Right renal pelvis (tissue), 4 donors: ENCODE data around the gene NRG4. TPM values are rescaled to one million over a fixed set of nuclear protein-coding genes. Genes with fewer than 3 reads are reported as not detected.
A peak's percentile ranks its signal among the peaks of the same experiment; 100 is the strongest.
"Not testable (repeated sequence)": the region's sequence is repeated elsewhere in the genome, so short reads cannot be mapped to it uniquely, and the experiment has no call there.

ENCODE experiments used
- DNase-seq, 4 donors: peaks; one replicate each; pipeline ENCODE4 v3.0.0-alpha.2; 2013; ENCODE audit warnings: low read depth in 4 of 4, low spot score in 3 of 4, missing footprints in 1 of 4
- polyA plus RNA-seq, 4 donors: library from polyadenylated mRNA; unstranded; fragments of 120-200 nt; gene quantifications; one replicate each; pipeline ENCODE4 v1.2.1, GENCODE V29; 2013; ENCODE audit not compliant: insufficient read length in 4 of 4

Gene NRG4, protein sequence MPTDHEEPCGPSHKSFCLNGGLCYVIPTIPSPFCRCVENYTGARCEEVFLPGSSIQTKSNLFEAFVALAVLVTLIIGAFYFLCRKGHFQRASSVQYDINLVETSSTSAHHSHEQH
- 1 to 10 TPM; 4.0 to 5.3 (median 4.4) TPM for polyA plus RNA-seq

DNA sequence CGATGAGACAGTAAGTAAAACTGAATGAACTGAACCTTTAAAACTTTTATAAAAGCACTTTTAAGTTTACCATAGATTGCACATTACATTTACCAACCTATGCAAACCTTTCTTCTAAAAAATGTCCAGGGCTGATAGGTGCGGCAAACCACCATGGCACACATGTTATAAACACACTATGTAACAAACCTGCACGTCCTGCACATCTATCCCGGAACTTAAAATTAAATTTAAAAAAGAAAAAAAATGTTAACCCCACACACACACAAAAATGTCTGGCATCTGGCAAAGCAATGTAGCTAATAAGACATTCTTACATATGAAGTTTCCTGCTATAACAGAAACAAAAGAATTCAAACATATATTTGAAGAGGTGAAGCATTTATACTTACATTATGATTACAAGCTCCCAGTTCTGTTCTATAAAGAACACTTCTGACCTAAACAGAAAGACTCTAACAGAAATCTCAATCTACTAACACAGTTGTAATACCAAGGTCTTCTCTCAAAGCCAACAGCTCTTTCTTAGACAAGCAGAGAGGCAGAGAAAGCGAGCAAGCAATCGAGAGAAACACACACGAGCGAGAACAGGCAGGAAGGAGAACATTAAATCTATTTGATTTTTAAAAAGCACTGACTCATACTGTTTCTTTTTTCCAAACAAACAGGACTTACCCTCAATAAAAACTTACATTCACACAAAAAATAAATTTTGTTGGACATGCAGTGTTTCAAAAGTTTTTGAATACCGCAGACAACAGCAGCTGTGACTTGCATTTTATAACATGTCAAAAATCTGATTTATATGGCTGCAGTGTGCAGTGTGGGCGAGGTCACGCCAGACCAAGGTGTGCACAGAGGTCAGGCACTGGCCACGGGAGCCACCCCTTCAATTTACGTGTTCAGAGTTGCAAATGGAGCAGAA is at the start of gene NRG4:
Gene NRG4, minus strand, starts transcription at position 798 of the 925 bp plus-strand sequence. CDS start 1,194 bp downstream, outside the sequence.
- peak in 1 of 4 donors; percentile 7 for DNase-seq

DNA sequence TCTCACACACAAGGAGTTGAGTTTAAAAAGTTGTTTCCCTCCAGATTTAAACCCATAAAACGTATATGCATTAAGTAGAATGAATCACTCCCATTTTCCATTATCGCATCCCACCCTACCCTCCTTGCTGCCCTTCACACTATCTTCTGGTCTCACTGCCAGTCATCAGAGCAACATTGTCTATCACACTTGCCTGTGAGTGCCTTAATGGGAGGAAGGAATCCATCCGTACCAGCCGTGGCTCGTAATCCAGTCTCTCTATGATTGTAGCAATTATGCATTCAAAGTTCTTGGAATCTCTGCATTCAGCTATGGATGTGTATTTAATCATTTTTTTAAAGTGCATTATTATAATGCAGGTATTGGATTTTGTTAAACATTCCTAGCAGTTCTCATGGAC is 49.5 kb upstream of the NRG4 start:
- DNase-seq = no peak

DNA sequence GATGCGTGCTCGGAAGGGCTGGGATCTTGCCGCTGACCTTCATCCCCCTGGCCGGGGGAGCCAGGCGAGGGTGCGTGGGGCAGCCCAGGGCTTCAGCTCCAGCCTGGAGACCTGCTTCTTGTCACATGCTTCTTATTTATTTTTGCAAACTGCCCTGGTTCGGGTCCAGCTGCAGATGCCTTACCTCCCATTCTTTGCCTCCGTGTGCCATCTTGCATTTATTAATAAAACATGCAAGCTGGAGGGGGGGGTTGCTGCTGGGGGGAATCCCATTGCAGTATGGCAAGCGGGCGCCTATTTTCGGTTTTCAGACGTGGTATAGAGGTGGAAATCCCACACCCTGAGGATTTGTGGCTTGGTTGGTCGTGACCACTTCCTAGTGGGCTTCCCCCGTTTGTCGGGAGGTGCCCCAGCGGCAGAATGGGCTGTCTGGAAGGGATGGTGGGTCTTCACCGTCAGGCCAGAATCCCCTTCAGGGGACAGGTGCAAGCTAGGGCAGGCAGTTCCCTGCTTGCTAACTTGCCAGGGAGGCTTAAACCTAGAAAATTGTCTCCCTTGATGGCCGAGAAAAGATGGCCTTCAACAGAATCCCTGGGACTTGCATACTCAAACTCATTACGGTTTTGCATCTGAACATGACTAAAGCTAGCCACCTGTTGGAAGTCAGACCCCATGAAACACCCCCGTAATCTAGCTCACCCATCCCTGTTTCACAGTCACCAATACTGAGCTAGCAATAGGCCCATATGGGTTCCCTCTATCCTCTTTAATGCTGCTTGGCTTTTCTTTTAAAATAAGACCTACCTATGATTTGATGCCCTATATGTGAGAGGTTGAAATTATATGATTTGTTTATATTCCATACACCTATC is 48.1 kb upstream of the NRG4 start:
- DNase-seq = no peak

DNA sequence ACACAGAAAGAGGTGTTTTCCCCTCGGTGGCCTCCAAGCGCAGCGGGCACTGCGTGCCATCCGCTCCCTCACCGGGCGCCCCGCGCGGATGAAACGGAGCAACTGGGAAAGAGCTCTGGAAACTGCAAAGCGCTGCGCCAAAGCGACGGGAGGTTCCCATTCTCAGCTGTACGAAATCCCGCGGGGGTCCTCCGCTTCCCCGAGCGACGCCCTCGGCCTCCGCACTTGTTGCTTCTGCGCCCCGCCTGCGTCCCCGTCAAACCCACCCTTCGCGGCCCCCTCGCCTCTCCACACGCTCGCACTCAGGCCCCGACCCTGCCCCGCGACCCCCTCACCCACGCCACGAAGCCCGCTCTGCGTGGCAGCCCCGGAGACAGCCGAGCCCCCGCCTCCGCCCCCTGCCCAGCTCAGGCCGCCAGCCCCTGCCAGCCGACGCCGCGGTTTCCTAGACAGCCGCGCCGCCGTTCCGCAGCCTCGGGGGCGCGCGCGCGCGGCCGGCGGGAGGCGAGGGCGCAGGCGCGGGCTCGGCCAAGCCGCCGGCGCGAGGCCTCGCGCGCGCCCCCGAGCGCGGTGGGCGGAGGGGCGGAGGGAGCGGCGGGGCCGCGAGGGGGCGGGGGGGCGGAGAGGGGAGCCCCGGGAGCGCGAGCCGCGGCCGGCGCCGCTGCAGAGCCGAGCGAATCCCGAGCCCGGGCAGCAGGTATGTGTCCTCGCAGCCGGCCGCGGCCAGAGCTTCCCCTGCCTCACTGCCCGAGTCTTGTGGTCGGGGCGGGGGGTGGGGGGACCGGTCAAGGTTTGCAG is 47.3 kb upstream of the NRG4 start, which contains the start of gene TMEM266:
Gene TMEM266, plus strand, starts transcription at position 666 of the 798 bp plus-strand sequence. CDS start 74,279 bp downstream, outside the sequence.
- DNase-seq = peak in 2 of 4 donors; percentile 44 to 59

DNA sequence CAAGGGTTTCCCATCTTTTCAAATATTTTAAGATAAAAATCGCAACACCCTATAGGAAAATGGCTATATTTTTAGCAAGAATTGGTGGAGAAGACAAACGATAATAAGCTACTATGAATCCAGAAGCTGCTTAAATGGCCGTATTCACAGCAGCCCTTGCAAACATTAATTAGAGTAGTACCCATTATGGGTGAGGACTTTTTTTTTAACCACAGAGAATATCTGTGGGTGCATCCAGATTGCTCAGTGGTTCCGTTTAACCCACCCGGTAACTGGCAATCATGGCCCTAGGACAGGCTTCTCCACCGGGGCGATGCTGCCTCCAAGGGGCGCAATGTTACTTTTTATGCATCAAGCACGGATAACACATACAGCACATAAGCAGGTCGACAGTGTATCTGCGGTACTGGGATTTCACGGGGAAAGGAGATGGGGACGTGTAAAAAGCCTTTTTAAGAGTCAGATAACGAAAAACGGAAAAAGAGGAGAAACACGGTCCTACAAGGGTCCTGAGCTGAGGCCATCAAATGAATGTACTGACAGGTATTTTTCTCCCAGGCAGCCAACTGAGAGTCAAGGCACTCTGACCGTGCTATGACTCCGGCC is 46.6 kb upstream of the NRG4 start:
- peak in 1 of 4 donors; percentile 25 for DNase-seq

DNA sequence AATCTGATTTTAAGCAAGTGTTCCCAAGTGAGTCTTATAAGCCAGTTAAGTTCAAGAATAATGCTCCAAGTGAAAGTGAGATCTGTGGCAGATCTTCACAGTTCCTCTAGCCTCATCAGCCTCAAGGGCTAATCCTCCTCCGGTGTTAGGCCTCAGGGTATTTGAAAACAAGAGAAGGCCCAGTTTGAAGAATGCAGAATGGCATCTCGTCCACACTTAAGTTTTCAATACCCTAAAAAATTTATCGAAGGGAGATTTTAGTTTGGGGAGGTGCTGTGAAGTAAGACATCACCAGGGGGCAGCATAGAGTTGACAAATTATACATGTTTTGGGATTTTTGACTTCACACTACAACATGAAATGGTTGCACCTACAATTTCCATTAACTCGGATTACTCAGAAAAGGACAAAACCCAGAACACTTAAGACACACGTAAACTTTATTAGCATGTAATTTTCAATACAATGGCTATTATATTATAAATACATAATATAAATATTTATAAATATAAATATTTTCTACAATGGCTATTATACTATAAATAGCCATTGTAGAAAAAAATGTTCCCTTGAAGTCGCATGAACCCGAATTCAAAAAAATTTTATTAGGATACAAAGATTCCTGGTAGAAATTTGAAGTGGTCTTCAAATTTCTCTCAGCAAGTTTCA is 45.2 kb upstream of the NRG4 start:
- peak in 1 of 4 donors; percentile 49 for DNase-seq

DNA sequence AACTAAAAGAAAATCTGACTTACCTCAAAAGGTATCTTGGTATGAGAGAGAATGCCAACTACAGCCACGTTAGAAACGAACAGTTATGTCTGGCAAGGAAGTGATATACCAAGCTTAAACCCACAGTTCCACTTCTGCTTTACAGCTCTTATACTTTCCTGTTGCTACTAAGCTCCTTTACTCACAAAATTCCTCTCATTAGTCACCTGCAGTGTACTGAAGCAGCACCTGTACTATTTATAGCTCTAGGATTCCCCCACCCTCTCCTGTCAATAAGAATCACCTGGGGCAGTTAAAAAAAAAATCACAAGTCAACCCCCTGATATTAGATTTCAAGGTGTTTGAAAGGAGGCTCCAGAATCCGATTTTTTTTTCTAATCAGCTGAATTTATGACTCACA is 44.7 kb upstream of the NRG4 start:
- DNase-seq = no peak

DNA sequence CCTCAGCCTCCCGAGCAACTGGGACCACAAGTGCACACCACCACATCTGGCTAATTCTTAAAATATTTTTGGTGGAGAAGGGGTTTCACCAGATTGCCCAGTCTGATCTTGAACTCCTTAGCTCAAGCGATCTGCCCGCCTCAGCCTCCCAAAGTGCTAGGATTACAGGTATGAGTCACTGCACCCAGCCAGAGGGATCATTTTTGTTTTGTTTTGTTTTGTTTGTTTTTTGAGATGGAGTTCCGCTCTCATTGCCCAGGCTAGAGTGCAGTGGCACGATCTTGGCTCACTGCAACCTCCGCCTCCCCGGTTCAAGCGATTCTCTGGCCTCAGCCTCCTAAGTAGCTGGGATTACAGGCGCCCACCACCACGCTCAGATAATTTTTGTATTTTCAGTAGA is 42.0 kb upstream of the NRG4 start:
- DNase-seq = not testable (repeated sequence)

DNA sequence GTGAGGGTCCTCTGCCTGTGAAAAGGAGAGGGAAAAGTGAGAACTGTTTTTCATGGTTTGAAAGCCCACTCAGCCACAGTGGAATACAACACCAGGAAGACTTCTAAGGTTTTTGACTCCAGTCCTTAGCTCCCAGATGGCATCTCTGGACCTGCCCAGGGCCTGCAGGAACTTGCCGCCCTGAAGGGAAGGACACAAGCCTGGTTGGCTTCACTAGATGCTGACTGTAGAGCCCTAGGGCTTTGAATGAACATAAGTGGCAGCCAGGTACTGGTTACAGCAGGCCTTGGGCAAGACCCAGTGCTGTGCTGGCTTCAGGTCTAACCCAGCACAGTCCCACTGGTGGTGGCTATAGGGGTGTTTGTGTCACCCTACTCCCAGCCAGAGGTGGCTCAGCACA is 26.3 kb upstream of the NRG4 start:
- no peak for DNase-seq

DNA sequence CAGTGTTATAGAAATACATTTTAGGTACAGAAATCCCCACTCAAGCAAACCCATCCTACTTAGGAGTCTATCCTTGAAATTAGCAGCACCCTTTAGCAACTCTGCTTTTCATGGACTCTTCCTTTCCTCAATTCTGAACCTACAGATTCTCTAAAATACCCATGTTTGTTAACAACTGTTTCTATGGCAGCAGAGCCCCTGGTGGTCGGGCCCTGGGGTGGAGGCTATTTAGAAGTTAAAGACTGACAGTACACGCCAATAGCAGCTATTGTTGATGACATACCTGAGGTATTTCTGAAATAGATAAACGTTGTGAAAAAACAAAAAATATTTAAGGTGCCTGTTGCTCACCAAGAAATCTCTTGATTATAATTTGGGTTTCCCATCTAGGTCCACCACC is 23.4 kb upstream of the NRG4 start:
- DNase-seq = no peak

DNA sequence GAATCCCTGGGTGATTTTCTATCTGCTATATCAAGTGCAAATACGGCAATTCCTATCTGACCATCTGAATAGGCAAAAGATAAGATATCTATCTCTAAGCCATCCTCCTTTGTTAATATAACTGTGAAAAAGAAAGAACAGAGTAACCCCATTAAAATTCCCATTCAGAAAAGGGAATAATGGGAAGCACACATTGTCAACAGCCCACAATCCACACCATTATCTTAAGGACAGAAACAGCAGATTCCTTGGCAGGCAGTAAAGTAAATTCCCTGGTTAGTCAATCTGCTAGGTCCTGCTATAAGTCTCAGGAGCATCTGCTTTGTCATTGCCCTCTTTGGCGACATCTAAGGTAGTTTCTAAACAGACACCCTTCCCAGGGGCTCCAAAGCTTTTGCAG is 21.9 kb upstream of the NRG4 start:
- DNase-seq = no peak

DNA sequence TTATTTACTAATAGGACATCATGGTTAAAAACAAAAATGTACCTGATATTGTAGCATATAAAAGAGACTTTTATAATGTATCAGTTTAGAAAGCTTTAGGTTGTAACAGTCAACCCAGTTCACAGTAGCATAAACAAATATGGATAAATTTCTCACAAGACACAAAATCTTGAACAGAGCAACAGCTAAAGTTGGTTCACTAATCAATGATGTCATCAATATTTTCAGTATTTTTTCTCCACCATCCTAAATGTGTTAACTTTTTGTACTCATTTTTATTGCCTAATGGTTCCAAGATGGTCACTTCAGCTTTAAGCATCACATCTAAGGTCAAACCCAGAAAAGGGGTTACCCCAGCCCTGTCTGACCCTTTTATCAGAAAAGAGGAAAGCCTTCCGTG is 21.2 kb upstream of the NRG4 start:
- DNase-seq = no peak

DNA sequence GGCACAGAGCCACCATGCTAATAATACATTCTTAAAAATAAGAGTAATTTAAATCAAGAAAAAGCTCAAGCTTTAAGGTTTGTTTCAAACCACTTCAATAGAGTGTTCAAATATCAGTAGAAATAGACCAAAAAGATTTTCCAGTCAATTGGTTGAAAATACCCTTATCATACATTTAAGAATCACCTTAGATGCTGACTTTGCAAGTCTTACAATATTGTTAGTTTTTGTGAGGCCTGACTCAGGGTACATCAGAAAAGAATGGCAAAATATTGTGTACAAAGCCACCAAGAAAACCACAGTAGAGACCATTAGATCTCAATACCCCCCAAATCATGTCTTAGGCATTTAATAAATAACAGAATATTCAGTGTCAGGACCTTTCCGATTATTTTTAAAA is 19.8 kb upstream of the NRG4 start:
- no peak for DNase-seq

DNA sequence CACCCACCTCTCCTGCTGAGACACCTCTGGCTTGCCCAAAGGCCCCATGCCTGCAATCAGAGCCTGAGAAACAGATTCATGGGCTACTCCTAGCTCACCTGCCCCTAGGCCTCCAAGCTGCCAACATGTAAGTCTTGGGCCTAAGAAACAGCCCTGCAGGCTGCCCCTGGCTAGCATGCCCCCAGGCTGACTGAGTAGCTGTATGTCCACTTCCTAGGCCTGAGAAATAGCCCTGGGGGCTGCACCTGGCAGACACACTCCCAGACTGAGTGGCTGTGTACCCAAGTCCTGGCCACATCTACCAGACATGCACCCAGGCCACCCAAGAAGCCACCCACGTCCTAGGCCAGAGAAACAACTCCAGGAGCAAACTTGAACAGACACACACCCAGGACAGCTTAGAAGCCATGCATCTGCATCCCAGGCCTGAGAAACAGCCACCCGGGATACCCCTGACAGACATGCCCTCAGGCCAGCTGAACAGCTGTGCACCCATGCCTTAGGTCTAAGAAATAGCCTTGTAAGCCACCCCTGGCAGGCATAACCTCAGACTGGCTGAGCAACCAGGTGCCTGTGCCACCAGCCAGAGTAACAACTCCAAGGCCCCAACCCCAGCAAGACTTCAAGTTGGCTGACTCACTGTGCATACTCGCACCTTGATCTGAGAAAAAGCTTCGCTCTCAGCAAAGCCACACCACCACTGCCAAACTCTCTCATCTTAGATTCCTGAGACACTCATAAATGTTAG is 12.0 kb upstream of the NRG4 start:
- no peak for DNase-seq

DNA sequence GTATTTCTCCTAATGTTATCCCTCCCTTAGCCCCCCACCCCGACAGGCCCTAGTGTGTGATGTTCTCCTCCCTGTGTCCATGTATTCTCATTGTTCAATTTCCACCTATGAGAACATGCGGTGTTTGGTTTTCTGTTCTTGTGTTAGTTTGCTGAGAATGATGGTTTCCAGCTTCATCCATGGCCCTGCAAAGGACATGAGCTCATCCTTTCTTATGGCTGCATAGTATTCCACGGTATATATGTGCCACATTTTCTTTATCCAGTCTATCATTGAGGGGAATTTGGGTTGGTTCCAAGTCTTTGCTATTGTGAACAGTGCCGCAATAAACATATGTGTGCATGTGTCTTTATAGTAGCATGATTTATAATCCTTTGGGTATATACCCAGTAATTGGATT is 1.2 kb upstream of the NRG4 start:
- not testable (repeated sequence) for DNase-seq

DNA sequence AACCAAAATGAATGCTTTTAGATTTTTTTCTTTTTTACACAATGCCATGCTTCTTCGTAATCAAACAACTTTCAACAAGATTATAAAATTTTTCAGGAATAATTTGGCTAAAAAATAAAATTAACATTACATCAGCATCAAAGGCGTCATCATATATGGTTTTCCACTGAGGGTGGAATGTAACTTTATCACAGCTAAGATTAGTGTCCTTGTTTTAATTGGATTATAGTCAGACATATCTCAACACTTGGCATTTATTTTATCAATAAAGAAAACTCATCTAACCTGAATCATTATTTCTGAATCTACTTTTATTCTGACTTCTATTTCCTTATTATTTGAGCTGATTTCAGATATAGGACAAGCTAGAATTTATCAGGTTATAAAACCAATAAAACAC is 1.6 kb downstream of the NRG4 start:
- no peak for DNase-seq

DNA sequence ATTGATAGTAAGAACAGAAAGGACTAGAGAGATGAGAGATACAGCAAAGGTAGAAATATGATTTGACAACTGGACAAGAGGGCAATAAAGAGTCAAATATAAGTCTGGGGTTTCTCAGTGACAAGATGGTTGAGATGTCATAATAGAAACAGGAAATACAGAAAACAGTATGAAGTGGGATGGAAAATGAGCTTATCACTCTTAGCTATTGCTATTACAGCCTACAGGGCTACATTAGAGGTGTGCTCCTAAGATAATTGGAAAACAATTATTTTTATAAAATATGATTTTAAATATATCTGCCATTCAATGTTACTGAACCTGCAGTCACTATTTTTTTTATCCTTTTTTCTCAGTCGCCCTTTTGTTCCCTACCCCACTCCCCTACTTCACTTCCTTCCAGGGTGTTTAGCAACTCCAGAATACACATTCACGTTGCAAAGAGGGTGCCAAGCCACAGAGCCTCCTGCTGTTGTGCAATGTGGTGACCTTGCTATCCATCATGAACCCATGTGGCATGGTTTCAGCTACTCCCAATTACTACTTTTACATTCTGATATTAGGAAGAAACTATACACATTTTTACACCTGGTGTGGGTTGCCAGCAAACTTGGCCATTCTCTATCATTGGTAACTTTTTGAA is 6.0 kb downstream of the NRG4 start:
- no peak for DNase-seq

DNA sequence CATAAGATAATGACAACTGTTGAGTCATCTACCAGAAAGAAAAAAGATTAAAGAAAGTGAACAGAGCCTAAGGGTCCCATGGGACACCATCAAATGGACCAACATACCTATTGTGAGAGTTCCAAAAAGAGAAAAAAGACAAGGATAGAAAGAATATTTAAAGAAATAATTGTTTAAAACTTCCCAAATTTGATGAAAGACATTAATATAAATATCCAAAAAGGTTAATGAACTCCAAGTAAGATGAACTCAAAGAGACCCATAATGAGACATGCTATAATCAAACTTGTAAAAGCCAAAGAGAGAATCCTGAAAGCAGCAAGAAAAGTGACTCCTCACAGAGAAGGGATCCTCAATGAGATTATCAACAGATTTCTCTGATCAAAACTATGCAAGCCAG is 8.9 kb downstream of the NRG4 start:
- no peak for DNase-seq
